Measurements from ENCODE around the gene DAP3.

DNA sequence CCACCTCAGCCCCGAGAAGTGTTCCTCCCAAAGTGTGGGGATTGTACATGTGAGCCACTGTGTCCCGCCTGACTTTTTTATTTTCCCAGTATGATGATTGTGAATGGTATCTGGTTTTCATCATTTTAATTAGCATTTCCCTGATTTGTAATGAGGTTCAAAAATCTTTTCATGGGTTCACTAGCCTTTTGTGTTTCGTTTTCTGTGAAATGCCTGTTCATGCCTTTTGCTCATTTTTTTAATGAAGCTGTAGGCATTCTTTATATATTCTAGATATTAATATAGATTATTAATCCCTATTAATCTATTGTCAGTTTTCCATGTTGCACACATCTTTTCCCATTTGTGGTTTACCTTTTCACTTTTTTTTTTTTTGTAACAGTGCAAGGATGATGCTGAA lies 20.5 kb downstream of the DAP3 start:
- TF ChIP-seq POLR2A (IDR thresholded peaks at IDR 0.05; ENCODE audit: low read length) (no peak), GATA1 (IDR thresholded peaks at IDR 0.05; ENCODE audit: low read depth, low read length) (no peak)

Data from erythroblast (primary cell).